Upper lobe of left lung (tissue), 6 donors: ENCODE measurements around the gene GRP. TPM values are rescaled to one million over a fixed set of nuclear protein-coding genes. Genes with fewer than 3 reads are reported as not detected.

Experiments used
- ATAC-seq, 2 donors: fragments of 200-7000 bp; cut with Tn5 transposase; one replicate each; pipeline ENCODE4 v1.9.1; 2022; ENCODE audit warnings: mild to moderate bottlenecking in 2 of 2, moderate library complexity in 2 of 2; ENCODE audit not compliant: low FRiP score in 2 of 2
- DNase-seq, 2 donors: peaks; one replicate each; pipeline ENCODE4 v3.0.0-alpha.2; 2019 to 2020
- H3K27ac ChIP-seq, 4 donors: fragments of 200-600 bp; sonication (generic); one replicate each; pipeline ENCODE4 v1.5.1; 2016 to 2019
- H3K27me3 ChIP-seq, 4 donors: fragments of 200-600 bp; sonication (generic); one replicate each; pipeline ENCODE4 v1.5.1; 2017 to 2019
- H3K36me3 ChIP-seq, 4 donors: fragments of 200-600 bp; sonication (generic); one replicate each; pipeline ENCODE4 v1.5.1; 2016 to 2019
- H3K4me1 ChIP-seq, 4 donors: fragments of 200-600 bp; sonication (generic); one replicate each; pipeline ENCODE4 v1.5.1; 2018 to 2019
- H3K4me3 ChIP-seq, 4 donors: fragments of 200-600 bp; sonication (generic); one replicate each; pipeline ENCODE4 v1.5.1; 2017 to 2019; ENCODE audit warnings: mild to moderate bottlenecking in 2 of 4, moderate library complexity in 1 of 4
- H3K9me3 ChIP-seq, 4 donors: fragments of 200-600 bp; sonication (generic); one replicate each; pipeline ENCODE4 v1.5.1; 2018 to 2019
- CTCF ChIP-seq, 6 experiments: fragments of 450-650 bp in 4 of 6; fragments of 200-600 bp in 2 of 6; sonication (generic) in 2 of 6; IDR thresholded peaks; one replicate each; pipeline ENCODE4 v1.5.1; 2016 to 2019; ENCODE audit warnings: antibody characterized with exemption in 6 of 6
- EP300 ChIP-seq, 4 donors: sonication (generic); formaldehyde crosslinking; IDR thresholded peaks; one replicate each; pipeline ENCODE4 v1.5.1; 2017; ENCODE audit warnings: antibody characterized with exemption in 4 of 4, control low read depth in 2 of 4
- POLR2A ChIP-seq, 4 donors: fragments of 450-650 bp; IDR thresholded peaks; one replicate each; pipeline ENCODE4 v1.5.1; 2016 to 2017; ENCODE audit warnings: antibody characterized with exemption in 4 of 4, mild to moderate bottlenecking in 2 of 4
- POLR2AphosphoS5 ChIP-seq, 2 donors: sonication (generic); formaldehyde crosslinking; IDR thresholded peaks; one replicate each; pipeline ENCODE4 v1.5.1; 2017; ENCODE audit warnings: antibody characterized with exemption in 2 of 2
- WGBS, 2 donors: methylation state at CpG; one replicate each; pipeline ENCODE4 v1.1.5; 2017 to 2018; 5-methylcytosine and 5-hydroxymethylcytosine counted together
- total RNA-seq, 6 donors: library from RNA; depleted of rRNA in 4 of 6; stranded (reverse); fragments of >200 nt in 4 of 6; gene quantifications; one replicate each; pipeline versions ENCODE4 v1.1.0 to v1.2.1, GENCODE V29; 2016 to 2021
- donor health status: DM: no; HTN: no; CAD: no; lungs with moderate emphysema.
- donor health status: DM: no; HTN: yes; CAD: no; lungs with severe emphysema.

The GRP gene
- total RNA-seq, 6 donors from 2014 or later, result 2.3 to 3.5 TPM; not detected in 4

GRCh38 chr18:59263661-59264060 is 43.7 kb downstream of the GRP start:
- H3K27me3 ChIP-seq, result peaks cover 0 to 52% (median 29%) of the 10 kb centered on the region in 4 donors
- TF ChIP-seq EP300 (IDR thresholded peaks at IDR 0.05) (no peak), POLR2A (IDR thresholded peaks at IDR 0.05) (no peak), POLR2AphosphoS5 (IDR thresholded peaks at IDR 0.05) (no peak), CTCF (IDR thresholded peaks at IDR 0.05) (no peak)
- ATAC-seq (no peak), DNase-seq (peak in 1 of 2 donors; percentile 45)
- WGBS, 2 donors, result 8 to 13% methylated on average over 13 to 16 of the region's 16 CpGs
- no peaks in the 10 kb centered on the region for H3K36me3 ChIP-seq
- H3K4me1 ChIP-seq, result peaks cover 0 to 27% (median 17%) of the 10 kb centered on the region in 4 donors
- H3K9me3 ChIP-seq, result no peaks in the 10 kb centered on the region
- no peak overlapping the region for H3K27ac ChIP-seq
- no peak overlapping the region for H3K4me3 ChIP-seq

GRCh38 chr18:59264121-59264571 is 44.2 kb downstream of the GRP start:
- peaks cover 0 to 56% (median 31%) of the 10 kb centered on the region in 4 donors for H3K27me3 ChIP-seq
- DNase-seq (peak in 1 of 2 donors; percentile 57), ATAC-seq (peak in 1 of 2 donors; percentile 32)
- no peak overlapping the region for H3K27ac ChIP-seq
- TF ChIP-seq POLR2A (IDR thresholded peaks at IDR 0.05), result no peak
- TF ChIP-seq POLR2AphosphoS5 (IDR thresholded peaks at IDR 0.05), result no peak
- TF ChIP-seq CTCF (IDR thresholded peaks at IDR 0.05), result no peak
- no peak for TF ChIP-seq EP300 (IDR thresholded peaks at IDR 0.05)
- H3K36me3 ChIP-seq, result no peaks in the 10 kb centered on the region
- H3K9me3 ChIP-seq, result no peaks in the 10 kb centered on the region
- peaks cover under 1 to 32% (median 20%) of the 10 kb centered on the region in 4 donors for H3K4me1 ChIP-seq
- WGBS, 2 donors, result 4 to 14% methylated on average over 11 to 17 of the region's 17 CpGs
- no peak overlapping the region for H3K4me3 ChIP-seq

- no peaks in the 10 kb centered on the region for H3K36me3 ChIP-seq
- DNase-seq, result peak in 1 of 2 donors; percentile 65
- TF ChIP-seq EP300 (IDR thresholded peaks at IDR 0.05) (no peak), POLR2AphosphoS5 (IDR thresholded peaks at IDR 0.05) (no peak), POLR2A (IDR thresholded peaks at IDR 0.05) (no peak), CTCF (IDR thresholded peaks at IDR 0.05) (no peak)
- no peaks in the 10 kb centered on the region for H3K9me3 ChIP-seq
- H3K27me3 ChIP-seq, result peaks cover 0 to 62% (median 34%) of the 10 kb centered on the region in 4 donors
- peak overlapping the region in 1 of 4 donors; percentile 21 for H3K4me3 ChIP-seq
- H3K4me1 ChIP-seq, result peaks cover 4 to 36% (median 22%) of the 10 kb centered on the region in 4 donors
- ATAC-seq, result peak; percentile 33 to 47
- H3K27ac ChIP-seq, result no peak overlapping the region
- WGBS, 2 donors, result 10 to 14% methylated on average over 23 to 34 of the region's 41 CpGs
These were observed 44.8 kb downstream of the GRP start for GRCh38 chr18:59264651-59265245.

- peak in 1 of 2 donors; percentile 59 for DNase-seq
- ATAC-seq, result peak; percentile 13 to 24
- no peaks in the 10 kb centered on the region for H3K9me3 ChIP-seq
- peak overlapping the region in 3 of 4 donors; percentile 15 to 43 (median 21) for H3K4me3 ChIP-seq
- peaks cover 0 to 68% (median 38%) of the 10 kb centered on the region in 4 donors for H3K27me3 ChIP-seq
- H3K4me1 ChIP-seq, result peaks cover 4 to 36% (median 22%) of the 10 kb centered on the region in 4 donors
- 6 to 11% methylated on average over 5 to 22 of the region's 38 CpGs for WGBS, 2 donors
- no peak overlapping the region for H3K27ac ChIP-seq
- H3K36me3 ChIP-seq, result no peaks in the 10 kb centered on the region
- TF ChIP-seq EP300 (IDR thresholded peaks at IDR 0.05) (no peak), POLR2AphosphoS5 (IDR thresholded peaks at IDR 0.05) (no peak), CTCF (IDR thresholded peaks at IDR 0.05) (no peak), POLR2A (IDR thresholded peaks at IDR 0.05) (no peak)
These were observed 45.5 kb downstream of the GRP start for GRCh38 chr18:59265246-59265973.
